ENCODE measurements around the gene CEP104.

The CEP104 gene

DNA sequence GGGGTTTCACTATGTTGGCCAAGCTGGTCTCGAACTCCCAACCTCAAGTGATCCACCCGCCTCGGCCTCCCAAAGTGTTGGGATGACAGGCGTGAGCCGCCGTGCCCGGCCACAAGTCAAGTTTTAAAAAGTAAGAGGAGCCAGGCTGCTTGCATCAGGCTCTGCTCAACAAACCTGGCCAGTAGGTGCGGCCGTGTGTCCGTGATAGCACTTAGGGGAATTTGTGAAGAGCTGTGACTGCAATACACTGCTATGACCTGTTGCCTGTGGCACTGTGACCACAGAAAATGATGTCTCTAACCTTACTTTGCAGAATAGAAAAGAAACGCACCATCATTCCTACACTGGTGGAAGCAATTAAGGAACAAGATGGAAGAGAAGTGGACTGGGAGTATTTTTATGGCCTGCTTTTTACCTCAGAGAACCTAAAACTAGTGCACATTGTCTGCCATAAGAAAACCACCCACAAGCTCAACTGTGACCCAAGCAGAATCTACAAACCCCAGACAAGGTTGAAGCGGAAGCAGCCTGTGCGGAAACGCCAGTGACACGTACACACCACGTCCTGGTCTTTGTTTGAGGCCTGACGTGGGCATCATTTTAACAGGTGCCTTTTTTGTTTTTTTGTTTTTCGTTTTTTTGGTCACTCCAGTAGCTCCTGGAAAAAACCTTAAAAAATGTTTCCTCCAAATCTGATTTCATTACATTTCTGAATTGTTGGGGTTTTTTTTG is 26.3 kb upstream of the CEP104 start:
- TF ChIP-seq CTCF (IDR thresholded peaks at IDR 0.05; ENCODE audit: low read depth, low read length), result no peak
- no peak overlapping the region for H3K4me3 ChIP-seq (ENCODE audit: low read depth, low read length)
- in situ Hi-C loops (cut with HindIII; ENCODE audit: low sequenced_read_pairs), result no loop called here
- DNase-seq (ENCODE audit: low read depth, low spot score), result no peak

DNA sequence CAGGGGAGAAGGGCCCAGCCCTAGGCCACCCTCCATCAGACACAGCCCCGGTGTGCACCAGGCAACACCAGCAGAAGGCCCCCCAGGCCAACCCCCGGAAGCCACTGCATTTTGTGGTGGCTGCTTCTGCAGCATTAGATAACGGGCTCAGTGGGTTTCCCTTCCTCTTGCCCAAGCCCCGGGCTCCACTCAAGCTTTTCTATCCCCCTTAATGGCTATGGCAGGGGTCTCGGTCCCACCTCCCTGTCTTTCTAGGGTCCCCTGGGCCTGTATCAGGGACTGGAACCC is 24.1 kb upstream of the CEP104 start:
- DNase-seq (ENCODE audit: low read depth, low spot score), result no peak
- no peak overlapping the region for H3K4me3 ChIP-seq (ENCODE audit: low read depth, low read length)
- in situ Hi-C loops (cut with HindIII; ENCODE audit: low sequenced_read_pairs), result no loop called here
- TF ChIP-seq CTCF (IDR thresholded peaks at IDR 0.05; ENCODE audit: low read depth, low read length), result no peak

GRCh38 chr1:3880429-3881192 is 23.6 kb upstream of the CEP104 start:
- DNase-seq (ENCODE audit: low read depth, low spot score), result no peak
- no peak overlapping the region for H3K4me3 ChIP-seq (ENCODE audit: low read depth, low read length)
- in situ Hi-C loops (cut with HindIII; ENCODE audit: low sequenced_read_pairs), result no loop called here
- TF ChIP-seq CTCF (IDR thresholded peaks at IDR 0.05; ENCODE audit: low read depth, low read length), result no peak

DNA sequence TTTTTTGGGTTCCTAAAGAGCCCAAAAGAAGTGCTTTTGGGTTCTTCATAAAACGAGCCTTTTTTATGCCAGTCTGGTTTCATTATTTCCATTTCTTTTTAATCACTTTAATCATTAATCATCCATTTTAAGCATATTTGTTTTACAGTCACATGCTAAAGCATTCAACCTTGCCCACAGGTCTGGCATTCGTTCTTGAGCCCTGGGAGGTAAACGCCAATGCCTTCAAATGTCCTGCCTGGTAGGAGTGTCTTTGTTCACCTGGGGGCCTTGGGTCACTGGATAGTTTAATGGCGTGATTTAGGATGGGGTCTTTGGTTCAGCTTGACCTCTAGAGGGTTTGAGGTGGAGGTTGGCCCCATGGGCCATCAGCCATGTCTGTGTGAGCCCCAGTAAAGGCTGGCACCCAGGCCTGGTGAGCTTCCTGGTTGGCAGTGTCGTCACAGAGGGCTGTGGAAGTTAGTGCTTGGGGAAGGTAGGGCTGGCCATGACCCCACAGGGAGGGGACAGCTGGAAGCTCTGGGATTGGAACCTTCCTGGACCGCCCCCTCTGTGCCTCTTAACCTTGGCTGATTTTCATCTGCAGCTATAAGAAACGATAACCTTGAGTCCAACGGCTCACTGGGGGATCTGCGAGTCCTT is 22.9 kb upstream of the CEP104 start:
- TF ChIP-seq CTCF (IDR thresholded peaks at IDR 0.05; ENCODE audit: low read depth, low read length), result no peak
- H3K4me3 ChIP-seq (ENCODE audit: low read depth, low read length), result no peak overlapping the region
- DNase-seq (ENCODE audit: low read depth, low spot score), result no peak
- in situ Hi-C loops (cut with HindIII; ENCODE audit: low sequenced_read_pairs), result no loop called here

GRCh38 chr1:3879099-3879498 is 22.1 kb upstream of the CEP104 start:
- no peak for TF ChIP-seq CTCF (IDR thresholded peaks at IDR 0.05; ENCODE audit: low read depth, low read length)
- no peak for DNase-seq (ENCODE audit: low read depth, low spot score)
- no peak overlapping the region for H3K4me3 ChIP-seq (ENCODE audit: low read depth, low read length)
- in situ Hi-C loops (cut with HindIII; ENCODE audit: low sequenced_read_pairs), result no loop called here

GRCh38 chr1:3876716-3877115 is 19.7 kb upstream of the CEP104 start:
- H3K4me3 ChIP-seq (ENCODE audit: low read depth, low read length), result no peak overlapping the region
- no peak for DNase-seq (ENCODE audit: low read depth, low spot score)
- no peak for TF ChIP-seq CTCF (IDR thresholded peaks at IDR 0.05; ENCODE audit: low read depth, low read length)
- in situ Hi-C loops (cut with HindIII; ENCODE audit: low sequenced_read_pairs), result no loop called here
